Measurements from ENCODE around the gene GALNT13.

GALNT13 gene

GRCh38 chr2:154484338-154485099 lies 612.8 kb downstream of the GALNT13 start:
- H3K27me3 ChIP-seq (ENCODE audit: low read depth, low read length) = no peaks in the 10 kb centered on the region

GRCh38 chr2:154488801-154489200 lies 617.1 kb downstream of the GALNT13 start:
- H3K27me3 ChIP-seq (ENCODE audit: low read depth, low read length) = no peaks in the 10 kb centered on the region
- H3K4me2 ChIP-seq (ENCODE audit: low read length) = no peak overlapping the region
- no peak overlapping the region for H3K4me3 ChIP-seq (ENCODE audit: low read length)

More at GRCh38 chr2:154484338-154485099, 612.8 kb downstream of the GALNT13 start:
- Histone ChIP-seq H3K27ac (ENCODE audit: low read length) (no peak overlapping the region), H3K9me3 (ENCODE audit: insufficient read depth, low read length) (no peaks in the 10 kb centered on the region), H4K20me1 (ENCODE audit: insufficient read depth, low read length) (no peaks in the 10 kb centered on the region), H2AFZ (ENCODE audit: low read depth, low read length) (no peak overlapping the region), H3K36me3 (replicated peaks; ENCODE audit: low read depth, low read length) (no peaks in the 10 kb centered on the region), H3K4me3 (ENCODE audit: low read length) (no peak overlapping the region), H3K4me2 (ENCODE audit: low read length) (no peak overlapping the region), H3K4me1 (ENCODE audit: low read length) (peaks cover 12% of the 10 kb centered on the region), H3K9ac (ENCODE audit: low read length) (no peak overlapping the region), H3K79me2 (ENCODE audit: low read length) (no peaks in the 10 kb centered on the region)
- TF ChIP-seq CTCF (IDR thresholded peaks at IDR 0.05; ENCODE audit: low read depth, low read length) (no peak), EZH2phosphoT487 (IDR thresholded peaks at IDR 0.05; ENCODE audit: low read depth) (no peak)

GRCh38 chr2:154489266-154489858 lies 617.6 kb downstream of the GALNT13 start:
- peaks cover 9% of the 10 kb centered on the region for H3K4me1 ChIP-seq (ENCODE audit: low read length)
- H3K27ac ChIP-seq (ENCODE audit: low read length) = no peak overlapping the region
- no peaks in the 10 kb centered on the region for H4K20me1 ChIP-seq (ENCODE audit: insufficient read depth, low read length)
- H2AFZ ChIP-seq (ENCODE audit: low read depth, low read length) = no peak overlapping the region
- no peaks in the 10 kb centered on the region for H3K9me3 ChIP-seq (ENCODE audit: insufficient read depth, low read length)
- H3K27me3 ChIP-seq (ENCODE audit: low read depth, low read length) = no peaks in the 10 kb centered on the region
- no peak overlapping the region for H3K9ac ChIP-seq (ENCODE audit: low read length)
- no peak overlapping the region for H3K4me3 ChIP-seq (ENCODE audit: low read length)
- H3K4me2 ChIP-seq (ENCODE audit: low read length) = no peak overlapping the region
- no peak for TF ChIP-seq CTCF (IDR thresholded peaks at IDR 0.05; ENCODE audit: low read depth, low read length)
- TF ChIP-seq EZH2phosphoT487 (IDR thresholded peaks at IDR 0.05; ENCODE audit: low read depth) = no peak
- H3K36me3 ChIP-seq (replicated peaks; ENCODE audit: low read depth, low read length) = no peaks in the 10 kb centered on the region
- no peaks in the 10 kb centered on the region for H3K79me2 ChIP-seq (ENCODE audit: low read length)

More at GRCh38 chr2:154488801-154489200, 617.1 kb downstream of the GALNT13 start:
- peaks cover 12% of the 10 kb centered on the region for H3K4me1 ChIP-seq (ENCODE audit: low read length)
- no peak overlapping the region for H3K9ac ChIP-seq (ENCODE audit: low read length)
- no peak for TF ChIP-seq EZH2phosphoT487 (IDR thresholded peaks at IDR 0.05; ENCODE audit: low read depth)
- TF ChIP-seq CTCF (IDR thresholded peaks at IDR 0.05; ENCODE audit: low read depth, low read length) = no peak
- H3K36me3 ChIP-seq (replicated peaks; ENCODE audit: low read depth, low read length) = no peaks in the 10 kb centered on the region
- no peak overlapping the region for H2AFZ ChIP-seq (ENCODE audit: low read depth, low read length)
- no peak overlapping the region for H3K27ac ChIP-seq (ENCODE audit: low read length)
- H3K9me3 ChIP-seq (ENCODE audit: insufficient read depth, low read length) = no peaks in the 10 kb centered on the region
- no peaks in the 10 kb centered on the region for H3K79me2 ChIP-seq (ENCODE audit: low read length)
- no peaks in the 10 kb centered on the region for H4K20me1 ChIP-seq (ENCODE audit: insufficient read depth, low read length)

GRCh38 chr2:154490530-154490929 lies 618.8 kb downstream of the GALNT13 start:
- Histone ChIP-seq H3K27me3 (ENCODE audit: low read depth, low read length) (no peaks in the 10 kb centered on the region), H3K79me2 (ENCODE audit: low read length) (no peaks in the 10 kb centered on the region), H3K27ac (ENCODE audit: low read length) (no peak overlapping the region), H3K4me3 (ENCODE audit: low read length) (no peak overlapping the region), H3K9ac (ENCODE audit: low read length) (no peak overlapping the region), H3K4me1 (ENCODE audit: low read length) (peaks cover 9% of the 10 kb centered on the region), H2AFZ (ENCODE audit: low read depth, low read length) (no peak overlapping the region), H3K9me3 (ENCODE audit: insufficient read depth, low read length) (no peaks in the 10 kb centered on the region), H4K20me1 (ENCODE audit: insufficient read depth, low read length) (no peaks in the 10 kb centered on the region), H3K4me2 (ENCODE audit: low read length) (no peak overlapping the region), H3K36me3 (replicated peaks; ENCODE audit: low read depth, low read length) (no peaks in the 10 kb centered on the region)
- TF ChIP-seq CTCF (IDR thresholded peaks at IDR 0.05; ENCODE audit: low read depth, low read length) (no peak), EZH2phosphoT487 (IDR thresholded peaks at IDR 0.05; ENCODE audit: low read depth) (no peak)

Measured in OCI-LY3 (cell line).